ENCODE measurements around the gene AP3S1. TPM values are rescaled to one million over a fixed set of nuclear protein-coding genes. Genes with fewer than 3 reads are reported as not detected.
A peak's percentile ranks its signal among the peaks of the same experiment; 100 is the strongest.
"Not testable (repeated sequence)": the region's sequence is repeated elsewhere in the genome, so short reads cannot be mapped to it uniquely, and the experiment has no call there.

AP3S1 gene
- total RNA-seq, 1 donor from 2014 or later, result 133 TPM

DNA sequence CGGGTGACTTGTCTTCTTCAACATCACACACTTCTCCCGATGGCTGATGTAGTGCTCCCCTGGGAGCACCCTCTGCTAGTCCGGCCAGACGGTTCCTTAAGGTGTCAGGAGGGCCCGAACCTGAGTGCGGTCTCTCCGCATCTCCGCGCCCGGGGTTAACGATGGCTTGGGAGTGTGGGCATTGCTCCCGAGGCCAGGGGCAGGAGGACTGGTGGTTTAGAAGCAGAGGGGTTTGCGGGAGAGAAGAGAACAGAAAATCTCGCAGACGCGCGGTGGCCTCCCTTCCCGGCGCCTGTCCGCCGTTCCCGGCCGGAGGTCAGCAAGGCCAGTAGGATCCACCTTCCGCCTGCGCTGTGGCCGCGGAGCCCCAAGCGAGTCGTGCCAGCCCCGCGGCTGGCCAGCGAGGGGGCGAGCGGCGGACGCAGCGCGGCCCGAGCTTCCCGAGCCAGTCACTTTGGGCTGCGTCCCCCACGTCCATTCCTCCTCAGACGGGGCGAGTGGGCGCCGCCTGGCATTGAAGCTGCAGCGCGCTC lies 26.0 kb upstream of the AP3S1 start:
- peaks cover 16% of the 10 kb centered on the region for H3K4me1 Mint-ChIP-seq (ENCODE audit: low read depth)
- no peaks in the 10 kb centered on the region for H3K9me3 Mint-ChIP-seq (ENCODE audit: low read depth)
- H3K36me3 Mint-ChIP-seq (ENCODE audit: low read depth), result peaks cover 3% of the 10 kb centered on the region

GRCh38 chr5:115816226-115817081 lies 25.3 kb upstream of the AP3S1 start, which contains the start of gene CDO1:
CDO1 (minus strand) TSS chr5:115816659; CDS start chr5:115816397, 262 bp downstream.
- TF ChIP-seq, protein P1, sequence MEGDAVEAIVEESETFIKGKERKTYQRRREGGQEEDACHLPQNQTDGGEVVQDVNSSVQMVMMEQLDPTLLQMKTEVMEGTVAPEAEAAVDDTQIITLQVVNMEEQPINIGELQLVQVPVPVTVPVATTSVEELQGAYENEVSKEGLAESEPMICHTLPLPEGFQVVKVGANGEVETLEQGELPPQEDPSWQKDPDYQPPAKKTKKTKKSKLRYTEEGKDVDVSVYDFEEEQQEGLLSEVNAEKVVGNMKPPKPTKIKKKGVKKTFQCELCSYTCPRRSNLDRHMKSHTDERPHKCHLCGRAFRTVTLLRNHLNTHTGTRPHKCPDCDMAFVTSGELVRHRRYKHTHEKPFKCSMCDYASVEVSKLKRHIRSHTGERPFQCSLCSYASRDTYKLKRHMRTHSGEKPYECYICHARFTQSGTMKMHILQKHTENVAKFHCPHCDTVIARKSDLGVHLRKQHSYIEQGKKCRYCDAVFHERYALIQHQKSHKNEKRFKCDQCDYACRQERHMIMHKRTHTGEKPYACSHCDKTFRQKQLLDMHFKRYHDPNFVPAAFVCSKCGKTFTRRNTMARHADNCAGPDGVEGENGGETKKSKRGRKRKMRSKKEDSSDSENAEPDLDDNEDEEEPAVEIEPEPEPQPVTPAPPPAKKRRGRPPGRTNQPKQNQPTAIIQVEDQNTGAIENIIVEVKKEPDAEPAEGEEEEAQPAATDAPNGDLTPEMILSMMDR (IDR thresholded peaks at IDR 0.05), result no peak
- H3K36me3 Mint-ChIP-seq (ENCODE audit: low read depth), result peaks cover 3% of the 10 kb centered on the region
- H3K4me1 Mint-ChIP-seq (ENCODE audit: low read depth), result peaks cover 12% of the 10 kb centered on the region
- H3K4me3 Mint-ChIP-seq (ENCODE audit: unreplicated experiment), result peak within 1 kb of the TSS; percentile 87
- peak; percentile 78 for DNase-seq (ENCODE audit: low spot score)
- H3K27ac Mint-ChIP-seq (ENCODE audit: unreplicated experiment), result peak within 1 kb of the TSS; percentile 90
- no peaks in the 10 kb centered on the region for H3K9me3 Mint-ChIP-seq (ENCODE audit: low read depth)
- H3K27me3 Mint-ChIP-seq (ENCODE audit: low read depth), result peaks cover 14% of the 10 kb centered on the region

More for the DNA sequence above, 26.0 kb upstream of the AP3S1 start:
- TF ChIP-seq, protein P1 (IDR thresholded peaks at IDR 0.05), result no peak
- Mint-ChIP-seq H3K27ac (ENCODE audit: unreplicated experiment) (no peak overlapping the region), H3K4me3 (ENCODE audit: unreplicated experiment) (peak overlapping the region; percentile 87), H3K27me3 (ENCODE audit: low read depth) (peaks cover 14% of the 10 kb centered on the region)
- peak; percentile 91 for DNase-seq (ENCODE audit: low spot score)

DNA sequence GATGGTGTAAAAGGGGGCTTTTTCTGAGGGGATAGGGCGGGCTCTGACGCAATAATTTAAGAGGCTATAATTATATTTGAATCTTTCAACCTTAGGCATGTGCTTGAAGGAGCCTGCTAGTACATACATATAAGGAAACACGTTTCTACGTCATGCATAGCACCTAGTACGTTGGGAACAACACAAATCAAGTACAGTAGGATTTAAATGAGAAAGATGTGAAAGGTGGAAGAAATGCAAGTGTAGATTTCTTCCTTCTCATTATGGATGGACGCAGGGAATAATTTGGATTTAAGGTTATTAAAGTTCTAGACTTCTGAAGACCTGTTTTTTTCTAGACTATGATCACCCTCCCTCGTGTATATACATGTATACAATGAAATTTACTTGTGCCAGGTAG lies 24.3 kb upstream of the AP3S1 start:
- H3K27me3 Mint-ChIP-seq (ENCODE audit: low read depth), result peaks cover 14% of the 10 kb centered on the region
- no peak overlapping the region for H3K27ac Mint-ChIP-seq (ENCODE audit: unreplicated experiment)
- peaks cover 12% of the 10 kb centered on the region for H3K4me1 Mint-ChIP-seq (ENCODE audit: low read depth)
- peaks cover 1% of the 10 kb centered on the region for H3K36me3 Mint-ChIP-seq (ENCODE audit: low read depth)
- no peak for DNase-seq (ENCODE audit: low spot score)
- TF ChIP-seq, protein P1 (IDR thresholded peaks at IDR 0.05), result no peak
- no peak overlapping the region for H3K4me3 Mint-ChIP-seq (ENCODE audit: unreplicated experiment)
- no peaks in the 10 kb centered on the region for H3K9me3 Mint-ChIP-seq (ENCODE audit: low read depth)

DNA sequence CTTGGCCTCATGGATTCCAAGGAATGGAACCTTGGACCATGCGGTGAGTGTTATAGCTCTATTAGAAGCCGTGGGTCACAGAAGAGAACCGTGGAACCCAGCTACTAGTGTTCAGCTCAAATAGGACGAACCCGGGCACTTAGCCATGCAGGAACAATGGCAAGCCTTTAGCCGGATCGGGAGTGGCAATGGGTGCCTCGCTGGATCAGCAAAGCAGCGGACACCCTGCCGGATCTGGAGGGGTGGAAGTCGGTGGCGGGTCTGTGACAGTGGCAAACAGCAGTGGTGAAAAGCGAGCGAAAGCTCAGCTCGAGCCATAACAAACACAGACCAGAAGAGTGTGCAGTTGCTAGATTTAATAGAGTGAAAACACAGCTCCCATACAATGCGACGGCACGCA lies 22.9 kb upstream of the AP3S1 start:
- H3K4me1 Mint-ChIP-seq (ENCODE audit: low read depth), result peaks cover 12% of the 10 kb centered on the region
- peaks cover 8% of the 10 kb centered on the region for H3K9me3 Mint-ChIP-seq (ENCODE audit: low read depth)
- H3K4me3 Mint-ChIP-seq (ENCODE audit: unreplicated experiment), result no peak overlapping the region
- TF ChIP-seq, protein P1 (IDR thresholded peaks at IDR 0.05), result no peak
- DNase-seq (ENCODE audit: low spot score), result no peak
- no peaks in the 10 kb centered on the region for H3K36me3 Mint-ChIP-seq (ENCODE audit: low read depth)
- H3K27me3 Mint-ChIP-seq (ENCODE audit: low read depth), result peaks cover 14% of the 10 kb centered on the region
- no peak overlapping the region for H3K27ac Mint-ChIP-seq (ENCODE audit: unreplicated experiment)

DNA sequence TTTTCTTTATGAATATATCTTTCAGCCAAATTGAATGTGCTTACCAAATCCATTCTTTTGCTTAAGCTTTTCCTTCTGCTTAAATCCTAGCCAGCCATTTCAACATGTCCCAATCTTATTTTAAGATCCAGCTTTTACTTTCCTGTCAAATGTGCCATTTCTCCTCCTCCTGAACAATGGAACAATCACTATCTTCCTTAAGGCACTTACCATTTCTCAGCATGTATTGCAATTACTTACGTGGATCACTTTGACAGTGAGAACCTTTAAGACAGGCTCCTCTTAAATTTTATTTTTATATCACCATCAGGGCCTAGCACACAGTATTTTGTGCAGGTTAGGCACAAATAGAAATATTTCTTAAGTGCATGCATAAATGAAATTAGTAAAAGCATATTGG lies 20.9 kb upstream of the AP3S1 start:
- no peaks in the 10 kb centered on the region for H3K36me3 Mint-ChIP-seq (ENCODE audit: low read depth)
- H3K4me1 Mint-ChIP-seq (ENCODE audit: low read depth), result peaks cover 4% of the 10 kb centered on the region
- peaks cover 24% of the 10 kb centered on the region for H3K9me3 Mint-ChIP-seq (ENCODE audit: low read depth)
- DNase-seq (ENCODE audit: low spot score), result no peak
- H3K4me3 Mint-ChIP-seq (ENCODE audit: unreplicated experiment), result no peak overlapping the region
- no peak overlapping the region for H3K27ac Mint-ChIP-seq (ENCODE audit: unreplicated experiment)
- TF ChIP-seq, protein P1 (IDR thresholded peaks at IDR 0.05), result no peak
- no peaks in the 10 kb centered on the region for H3K27me3 Mint-ChIP-seq (ENCODE audit: low read depth)

- DNase-seq (ENCODE audit: low spot score), result not testable (repeated sequence)
Observed at GRCh38 chr5:115824983-115825382, 16.8 kb upstream of the AP3S1 start.

More at GRCh38 chr5:115824983-115825382, 16.8 kb upstream of the AP3S1 start:
- Mint-ChIP-seq H3K9me3 (ENCODE audit: low read depth) (peaks cover 41% of the 10 kb centered on the region), H3K36me3 (ENCODE audit: low read depth) (peaks cover 17% of the 10 kb centered on the region)
- not testable (repeated sequence) for H3K27ac Mint-ChIP-seq (ENCODE audit: unreplicated experiment); H3K4me3 Mint-ChIP-seq (ENCODE audit: unreplicated experiment); H3K4me1 Mint-ChIP-seq (ENCODE audit: low read depth); H3K27me3 Mint-ChIP-seq (ENCODE audit: low read depth)

All from chondrocyte (in vitro differentiated cells).